Bronchial epithelial cell (primary cell): ENCODE results near the gene SYT14. TPM values are rescaled to one million over a fixed set of nuclear protein-coding genes. Genes with fewer than 3 reads are reported as not detected.

ENCODE experiments used
- DNase-seq: peaks from one replicate; pipeline ENCODE4 v3.0.0-alpha.2; 2010; ENCODE audit warnings: low read depth
- FAIRE-seq: peaks from 2 replicates; lab custom pipeline; 2011; peaks lifted over from hg19 to GRCh38; lab: Jason Lieb, UNC
- H3K27me3 ChIP-seq: 2 replicates; pipeline ENCODE4 v1.5.1; 2011; ENCODE audit warnings: low read length; ENCODE audit not compliant: control insufficient read depth, insufficient read depth
- H3K36me3 ChIP-seq: 2 replicates; pipeline ENCODE4 v1.5.1; 2011; ENCODE audit warnings: low read length; ENCODE audit not compliant: control insufficient read depth, insufficient read depth
- H3K4me3 ChIP-seq: 2 replicates; pipeline ENCODE4 v1.5.1; 2011; ENCODE audit warnings: mild to moderate bottlenecking, low read depth, low read length, control low read depth
- total RNA-seq: library from RNA; depleted of rRNA; stranded (reverse); fragments of >200 nt; gene quantifications from 2 replicates; pipeline ENCODE4 v1.2.1, GENCODE V29; 2014
- TF ChIP-seq, protein P1 (sequence below): IDR thresholded peaks from 2 replicates; pipeline ENCODE4 v1.5.1; 2011; ENCODE audit warnings: mild to moderate bottlenecking, moderate library complexity, low read length, control low read depth, inconsistent platforms; ENCODE audit not compliant: insufficient read depth, severe bottlenecking

Gene SYT14
- total RNA-seq, 1 donor from 2014 or later: not detected

DNA sequence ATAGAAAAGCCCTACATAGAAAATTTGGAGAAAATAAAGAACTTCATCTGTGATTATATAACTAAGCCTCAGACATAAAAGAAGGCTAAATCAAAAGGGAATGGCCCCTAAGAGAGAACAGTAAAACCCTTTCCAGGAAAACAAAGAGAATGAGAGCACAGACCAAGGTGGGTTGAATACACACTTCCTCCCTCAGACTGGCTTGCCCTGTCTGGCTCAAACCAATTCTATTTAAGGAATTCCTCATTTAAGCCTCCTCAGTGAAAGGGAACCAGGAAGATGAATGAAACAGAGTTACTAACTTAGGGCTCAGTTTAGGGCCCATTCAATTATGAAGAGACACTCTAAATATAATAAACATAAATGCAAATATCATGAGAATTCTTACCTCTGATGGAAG, 10.6 kb upstream of the SYT14 start:
- H3K27me3 ChIP-seq: no peaks in the 10 kb centered on the region
- H3K36me3 ChIP-seq: no peaks in the 10 kb centered on the region
- TF ChIP-seq, protein P1, sequence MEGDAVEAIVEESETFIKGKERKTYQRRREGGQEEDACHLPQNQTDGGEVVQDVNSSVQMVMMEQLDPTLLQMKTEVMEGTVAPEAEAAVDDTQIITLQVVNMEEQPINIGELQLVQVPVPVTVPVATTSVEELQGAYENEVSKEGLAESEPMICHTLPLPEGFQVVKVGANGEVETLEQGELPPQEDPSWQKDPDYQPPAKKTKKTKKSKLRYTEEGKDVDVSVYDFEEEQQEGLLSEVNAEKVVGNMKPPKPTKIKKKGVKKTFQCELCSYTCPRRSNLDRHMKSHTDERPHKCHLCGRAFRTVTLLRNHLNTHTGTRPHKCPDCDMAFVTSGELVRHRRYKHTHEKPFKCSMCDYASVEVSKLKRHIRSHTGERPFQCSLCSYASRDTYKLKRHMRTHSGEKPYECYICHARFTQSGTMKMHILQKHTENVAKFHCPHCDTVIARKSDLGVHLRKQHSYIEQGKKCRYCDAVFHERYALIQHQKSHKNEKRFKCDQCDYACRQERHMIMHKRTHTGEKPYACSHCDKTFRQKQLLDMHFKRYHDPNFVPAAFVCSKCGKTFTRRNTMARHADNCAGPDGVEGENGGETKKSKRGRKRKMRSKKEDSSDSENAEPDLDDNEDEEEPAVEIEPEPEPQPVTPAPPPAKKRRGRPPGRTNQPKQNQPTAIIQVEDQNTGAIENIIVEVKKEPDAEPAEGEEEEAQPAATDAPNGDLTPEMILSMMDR: no peak
- DNase-seq: no peak
- no peak overlapping the region for H3K4me3 ChIP-seq
- no peak for FAIRE-seq

- H3K4me3 ChIP-seq: no peak overlapping the region
- no peaks in the 10 kb centered on the region for H3K27me3 ChIP-seq
- no peak for FAIRE-seq
- no peak for DNase-seq
- no peaks in the 10 kb centered on the region for H3K36me3 ChIP-seq
- TF ChIP-seq, protein P1: no peak
Measured at GRCh38 chr1:209929751-209930150, 8.3 kb upstream of the SYT14 start.

DNA sequence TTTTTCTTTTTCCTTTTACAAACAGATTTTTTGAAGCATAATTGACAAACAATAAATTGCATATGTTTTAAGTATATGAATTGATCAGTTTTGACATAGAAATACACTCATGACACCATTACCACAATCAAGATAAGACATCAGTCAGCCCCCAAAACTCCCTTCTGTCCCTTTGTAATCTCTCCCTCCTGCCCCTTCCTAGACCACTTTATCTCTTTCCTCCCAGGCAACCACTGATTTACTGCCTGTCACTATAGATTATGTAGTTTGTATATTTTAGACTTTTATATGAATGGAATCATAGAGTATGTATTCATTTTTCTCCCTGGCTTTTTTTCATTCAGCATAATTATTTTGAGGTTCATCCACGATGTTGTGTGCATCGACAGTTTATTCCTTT, 6.9 kb upstream of the SYT14 start:
- no peaks in the 10 kb centered on the region for H3K36me3 ChIP-seq
- no peak for DNase-seq
- H3K27me3 ChIP-seq: no peaks in the 10 kb centered on the region
- no peak overlapping the region for H3K4me3 ChIP-seq
- no peak for FAIRE-seq
- TF ChIP-seq, protein P1: no peak

DNA sequence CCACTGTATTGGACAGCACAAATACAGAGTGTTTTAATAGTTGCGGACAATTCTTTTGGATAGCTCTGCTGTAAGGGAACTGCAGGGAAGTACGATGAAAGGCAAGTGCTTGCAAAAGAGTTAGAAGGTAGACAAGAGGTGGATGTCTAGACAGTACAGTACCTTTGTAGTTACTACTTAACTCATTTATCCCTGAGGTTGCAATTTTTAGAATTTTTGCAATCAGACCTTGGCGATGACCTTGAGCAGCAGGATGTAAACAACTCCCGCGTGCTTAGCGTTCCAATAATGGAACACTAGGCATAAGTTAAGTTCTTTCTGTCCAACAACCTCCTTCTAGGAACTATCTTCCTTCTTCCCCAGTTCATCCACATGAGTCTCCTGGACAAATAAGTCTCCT, 1.9 kb upstream of the SYT14 start:
- TF ChIP-seq, protein P1: no peak
- no peaks in the 10 kb centered on the region for H3K36me3 ChIP-seq
- no peak for FAIRE-seq
- peaks cover 11% of the 10 kb centered on the region for H3K27me3 ChIP-seq
- no peak for DNase-seq
- no peak overlapping the region for H3K4me3 ChIP-seq

GRCh38 chr1:209945377-209945776, 7.4 kb downstream of the SYT14 start:
- Histone ChIP-seq H3K36me3 (no peaks in the 10 kb centered on the region), H3K27me3 (no peaks in the 10 kb centered on the region), H3K4me3 (no peak overlapping the region)
- TF ChIP-seq, protein P1: no peak
- DNase-seq: no peak
- FAIRE-seq: no peak

- H3K36me3 ChIP-seq: no peaks in the 10 kb centered on the region
- FAIRE-seq: no peak
- TF ChIP-seq, protein P1: no peak
- DNase-seq: no peak
- H3K27me3 ChIP-seq: no peaks in the 10 kb centered on the region
- H3K4me3 ChIP-seq: no peak overlapping the region
Measured at GRCh38 chr1:209948155-209948554, 10.1 kb downstream of the SYT14 start.
